T follicular helper cell (primary cell): ENCODE results near the gene ISOC2.
"Not testable (repeated sequence)": the region's sequence is repeated elsewhere in the genome, so short reads cannot be mapped to it uniquely, and the experiment has no call there.

Source experiments
- DNase-seq: peaks from one replicate; pipeline ENCODE4 v3.0.0-alpha.2; 2020; ENCODE audit warnings: low read depth

Gene ISOC2

DNA sequence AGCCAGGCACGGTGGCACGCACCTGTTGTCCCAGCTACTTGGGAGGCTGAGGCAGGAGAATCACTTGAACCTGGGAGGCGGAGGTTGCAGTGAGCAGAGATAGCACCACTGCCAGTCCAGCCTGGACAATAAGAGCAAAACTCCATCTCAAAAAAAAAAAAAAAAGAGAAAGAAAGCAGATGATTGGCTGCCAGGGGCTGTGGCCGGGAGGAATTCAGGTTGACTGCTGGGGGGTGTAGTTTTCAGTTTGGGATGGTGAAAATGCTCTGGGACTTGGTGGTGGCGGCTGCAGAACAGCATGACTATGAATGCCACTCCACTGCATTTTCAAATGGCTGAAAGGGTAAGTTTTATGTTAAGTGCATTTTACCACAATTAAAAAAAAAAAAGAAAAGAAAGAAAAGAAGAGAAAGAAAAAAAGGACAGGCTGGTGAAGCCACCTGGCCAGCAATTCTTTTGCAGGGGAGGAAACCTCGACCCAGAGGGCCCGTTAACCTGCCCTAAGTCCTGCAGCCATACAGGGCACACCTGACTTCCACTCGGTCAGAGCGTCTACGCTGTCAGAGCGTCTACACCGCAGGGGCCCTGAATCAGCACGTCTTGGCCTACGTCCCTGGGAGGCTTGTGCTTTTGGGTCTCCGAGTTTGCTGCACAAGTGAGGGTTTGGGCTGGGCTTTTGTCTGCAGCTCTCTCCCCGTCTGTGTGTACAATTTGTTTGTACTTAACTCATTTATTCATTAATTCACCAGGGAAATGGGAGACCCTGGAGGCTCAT, 3.6 kb downstream of the ISOC2 start:
- DNase-seq, result no peak

GRCh38 chr19:55456347-55456746, 5.1 kb downstream of the ISOC2 start:
- DNase-seq, result no peak

DNA sequence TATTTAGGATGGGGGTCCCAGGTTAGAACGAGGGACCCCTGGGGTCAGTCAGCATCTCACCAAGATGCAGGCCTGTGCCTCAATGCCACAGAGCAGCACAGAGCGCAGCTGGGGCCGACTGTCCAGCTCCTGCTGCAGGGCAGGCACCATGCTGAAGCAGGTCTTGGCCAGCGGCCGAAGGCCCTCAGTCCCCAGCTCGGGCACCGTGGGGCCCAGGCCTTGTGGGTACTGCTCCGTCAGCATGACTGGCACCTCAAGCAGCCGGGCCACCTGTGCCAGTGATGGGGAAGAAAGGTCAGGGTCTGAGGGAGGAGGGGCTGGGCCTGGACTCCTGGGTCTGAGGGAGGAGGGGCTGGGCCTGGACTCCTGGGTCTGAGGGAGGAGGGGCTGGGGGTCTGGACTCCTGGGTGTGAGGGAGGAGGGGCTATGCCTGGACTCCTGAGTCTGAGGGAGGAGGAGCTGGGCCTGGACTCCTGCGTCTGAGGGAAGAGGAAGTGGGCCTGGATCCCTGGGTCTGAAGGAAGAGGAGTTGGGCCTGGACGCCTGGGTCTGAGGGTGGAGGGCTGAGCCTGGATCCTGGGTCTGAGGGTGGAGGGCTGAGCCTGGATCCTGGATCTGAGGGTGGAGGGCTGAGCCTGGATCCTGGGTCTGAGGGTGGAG, 5.7 kb downstream of the ISOC2 start:
- DNase-seq, result no peak

DNA sequence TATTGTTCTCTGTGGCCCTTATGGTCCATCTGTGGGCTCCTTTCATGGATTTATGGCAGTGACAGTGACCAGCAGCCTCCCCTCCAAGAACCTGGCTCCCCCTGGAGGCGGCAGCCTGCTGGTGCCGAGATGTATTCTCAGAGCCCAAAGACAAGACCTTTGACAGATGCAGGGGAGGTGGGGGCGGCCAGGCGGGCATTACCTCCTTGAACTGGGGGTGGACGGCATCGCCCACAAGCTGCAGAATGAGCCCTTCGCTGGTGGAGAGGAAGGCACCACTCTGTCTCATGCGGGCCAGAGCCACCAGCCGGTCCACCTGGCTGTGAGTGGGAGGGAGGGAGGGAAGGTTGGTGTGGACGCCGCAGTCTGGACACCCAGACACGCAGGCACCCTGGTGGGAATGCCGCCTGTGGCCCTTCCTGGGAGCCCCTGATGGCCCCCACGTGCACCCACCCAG, 6.6 kb downstream of the ISOC2 start:
- no peak for DNase-seq

GRCh38 chr19:55453511-55454260, 7.8 kb downstream of the ISOC2 start:
- no peak for DNase-seq

DNA sequence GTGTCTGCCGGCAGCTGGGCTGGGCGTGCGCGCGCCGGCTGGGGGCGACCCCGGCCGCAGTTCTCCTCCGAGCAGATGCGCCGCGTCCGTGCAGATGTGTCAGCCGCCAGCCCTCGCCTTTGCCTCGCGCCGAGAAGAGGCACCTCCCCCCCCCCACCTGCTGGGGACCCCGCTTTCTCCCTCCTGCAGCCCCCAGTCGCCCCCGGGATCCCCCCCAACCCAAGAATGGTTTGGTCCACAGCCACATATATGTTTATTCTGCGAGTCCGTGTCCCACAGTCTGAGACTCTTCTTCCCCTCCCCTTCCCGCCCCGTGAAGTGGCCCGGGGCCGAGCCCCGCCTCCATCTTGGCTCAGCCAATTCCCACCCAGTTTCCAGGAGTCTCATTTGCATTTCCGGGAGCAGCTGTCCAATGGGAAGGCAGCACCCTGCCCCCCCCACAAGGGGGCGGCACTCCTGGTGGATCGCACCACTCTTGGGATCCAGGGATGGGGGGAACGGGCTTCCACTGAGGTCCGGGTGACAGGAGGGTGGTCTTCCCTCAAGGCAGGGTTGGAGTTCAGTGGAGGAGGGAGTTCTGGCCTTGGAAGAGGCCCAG, 8.6 kb downstream of the ISOC2 start:
- DNase-seq, result no peak

DNA sequence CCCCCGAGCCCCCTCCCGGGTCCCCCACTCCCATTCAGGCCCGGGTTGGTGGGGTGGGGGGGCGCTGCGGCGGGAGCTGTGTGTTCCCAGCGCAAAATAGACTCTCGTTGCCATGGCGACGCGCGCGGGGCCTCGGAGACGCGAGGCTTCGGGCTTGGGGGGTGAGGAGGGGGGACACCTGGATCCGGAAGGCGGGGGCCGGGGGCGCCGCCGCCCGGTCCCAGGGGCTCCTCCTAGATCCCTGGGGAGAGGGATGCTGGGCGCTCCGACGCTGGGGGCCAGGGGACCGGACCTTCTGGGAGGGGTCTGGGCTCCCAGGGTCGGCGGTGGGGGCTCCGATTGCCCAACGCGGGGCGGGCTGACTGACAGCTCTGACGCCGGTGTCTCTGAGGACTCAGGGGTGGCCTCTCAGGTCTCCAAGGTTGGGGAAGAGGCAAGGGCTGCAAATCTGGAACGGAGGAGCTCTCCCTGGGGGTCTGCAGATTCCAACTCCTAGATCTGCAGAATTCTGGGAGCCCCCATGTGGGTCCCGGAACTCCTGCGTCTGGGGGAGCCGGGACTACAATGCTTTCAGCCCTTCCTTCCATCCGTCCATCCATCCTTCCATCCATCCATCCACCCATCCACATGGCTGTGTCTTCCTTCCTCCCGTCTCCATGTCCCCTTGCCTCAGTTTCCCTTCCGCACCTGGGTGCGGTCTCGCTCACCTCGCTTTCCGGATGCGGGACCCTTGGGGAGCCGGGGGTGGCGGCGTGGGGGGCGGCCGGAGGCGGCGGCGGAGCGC, 9.3 kb downstream of the ISOC2 start:
- DNase-seq, result peak; percentile 26

DNA sequence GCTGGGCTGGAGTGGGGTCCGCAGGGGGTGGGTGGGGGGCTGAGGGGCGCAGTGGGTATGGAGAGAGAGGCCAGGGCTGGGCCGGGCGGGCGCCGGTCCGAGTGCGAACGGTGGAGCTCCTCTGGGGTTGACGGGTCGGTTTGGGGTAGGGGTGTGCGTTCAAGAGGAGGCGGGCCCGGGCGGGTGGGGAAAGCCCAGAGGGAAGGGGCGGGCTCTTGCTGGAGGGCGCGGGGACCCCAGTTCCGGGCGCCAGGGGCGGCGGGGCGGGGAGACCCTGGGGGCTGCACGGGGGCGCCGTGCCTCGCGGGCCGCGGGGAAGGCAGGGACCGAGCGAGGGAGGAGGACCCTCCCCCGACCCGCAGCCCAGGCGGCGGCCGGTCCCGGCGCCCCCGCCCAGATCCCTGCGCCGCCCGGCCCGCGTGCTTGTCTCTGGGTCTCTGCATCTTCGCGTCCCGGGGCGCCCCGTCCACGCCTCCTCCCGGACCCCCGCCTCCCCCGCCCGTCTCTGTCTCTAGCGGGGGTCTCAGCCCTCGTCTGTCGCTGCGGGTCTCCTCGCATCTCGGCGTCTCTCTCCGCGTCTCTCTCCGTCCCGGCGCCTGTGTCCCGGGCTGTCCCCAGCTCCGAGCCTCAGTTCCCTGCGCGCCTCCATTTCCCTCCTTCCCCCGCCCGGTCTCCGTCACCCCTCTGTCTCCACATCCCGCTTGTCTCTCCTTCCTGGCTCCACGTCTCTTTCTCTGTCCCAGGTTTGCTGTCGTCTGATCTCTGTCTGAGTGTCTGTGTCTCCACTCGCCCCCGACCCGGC, 10.1 kb downstream of the ISOC2 start:
- DNase-seq, result no peak

DNA sequence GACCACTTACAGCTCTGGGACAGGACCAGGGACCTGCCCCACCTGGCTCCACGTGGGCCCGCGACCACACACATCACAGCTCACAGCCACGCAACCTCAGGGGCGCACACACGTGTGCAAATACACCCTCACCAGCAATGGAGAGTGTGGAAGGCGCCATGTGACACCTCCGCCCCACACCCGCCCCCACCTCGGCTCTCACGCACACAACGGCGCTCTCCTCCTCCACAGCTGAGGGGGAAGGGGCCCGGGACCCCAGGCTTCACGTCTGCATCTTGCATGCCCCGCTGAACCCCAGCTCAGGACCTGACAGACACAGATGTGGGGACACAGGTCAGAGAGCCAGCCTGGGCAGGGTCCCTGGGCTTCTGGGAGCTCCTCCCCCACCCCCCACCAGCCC, 12.0 kb downstream of the ISOC2 start:
- no peak for DNase-seq

- not testable (repeated sequence) for DNase-seq
These were observed 13.3 kb downstream of the ISOC2 start for GRCh38 chr19:55448175-55448490.

DNA sequence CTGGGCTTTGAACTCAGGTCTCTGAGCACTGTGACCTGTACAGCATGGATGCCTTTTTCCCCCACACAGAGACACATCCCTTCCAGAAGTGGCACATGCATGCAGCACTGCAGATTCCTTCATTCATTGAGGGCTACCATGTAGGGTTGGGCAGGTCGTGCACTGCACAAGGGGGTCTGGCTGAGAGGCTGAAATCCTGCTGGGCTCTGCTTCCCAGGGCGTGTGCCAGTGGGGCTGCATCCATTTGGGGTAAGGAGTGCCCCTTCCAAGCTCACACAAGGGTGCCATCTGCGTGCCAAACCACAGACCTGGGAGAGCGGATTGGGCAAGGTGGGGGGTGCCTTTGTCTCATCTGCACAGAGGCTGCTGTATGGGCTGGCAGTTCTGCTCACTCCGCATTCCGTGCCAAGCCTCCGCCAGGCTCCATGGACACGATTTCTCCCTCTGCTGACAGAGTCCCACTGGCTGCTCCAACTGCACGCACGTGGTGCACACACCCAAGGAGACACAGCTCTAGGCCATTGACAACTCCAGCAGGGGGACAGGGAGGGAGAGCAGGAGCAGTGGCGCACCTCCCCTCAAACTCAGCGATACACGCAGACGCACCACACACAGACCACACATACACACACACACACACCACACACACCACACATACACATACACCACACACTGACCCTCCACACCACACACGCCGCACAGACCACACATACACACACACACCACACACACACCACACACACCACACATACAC, 13.8 kb downstream of the ISOC2 start:
- DNase-seq, result no peak

- DNase-seq, result no peak
These were observed 15.4 kb downstream of the ISOC2 start for GRCh38 chr19:55446060-55446459.

DNA sequence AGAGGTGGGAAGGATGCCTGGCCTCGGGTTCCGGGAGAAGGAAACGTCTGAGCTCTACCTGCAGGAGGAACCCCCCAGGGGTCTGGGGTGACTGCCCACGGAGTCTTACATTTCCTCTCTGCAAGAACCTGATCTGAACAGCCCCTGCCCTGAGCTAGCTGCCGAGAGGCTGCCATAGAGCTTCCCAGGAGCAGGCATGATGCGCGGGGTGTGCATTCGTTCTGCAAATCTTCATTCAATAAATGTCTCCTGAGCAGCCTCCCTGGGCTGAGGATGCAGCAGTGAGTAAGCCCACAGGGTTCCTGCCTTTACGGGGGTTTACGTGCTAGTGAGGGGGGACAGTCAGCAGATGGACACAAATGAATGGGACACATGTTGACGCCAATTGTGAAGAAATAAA, 16.8 kb downstream of the ISOC2 start:
- DNase-seq, result no peak

DNA sequence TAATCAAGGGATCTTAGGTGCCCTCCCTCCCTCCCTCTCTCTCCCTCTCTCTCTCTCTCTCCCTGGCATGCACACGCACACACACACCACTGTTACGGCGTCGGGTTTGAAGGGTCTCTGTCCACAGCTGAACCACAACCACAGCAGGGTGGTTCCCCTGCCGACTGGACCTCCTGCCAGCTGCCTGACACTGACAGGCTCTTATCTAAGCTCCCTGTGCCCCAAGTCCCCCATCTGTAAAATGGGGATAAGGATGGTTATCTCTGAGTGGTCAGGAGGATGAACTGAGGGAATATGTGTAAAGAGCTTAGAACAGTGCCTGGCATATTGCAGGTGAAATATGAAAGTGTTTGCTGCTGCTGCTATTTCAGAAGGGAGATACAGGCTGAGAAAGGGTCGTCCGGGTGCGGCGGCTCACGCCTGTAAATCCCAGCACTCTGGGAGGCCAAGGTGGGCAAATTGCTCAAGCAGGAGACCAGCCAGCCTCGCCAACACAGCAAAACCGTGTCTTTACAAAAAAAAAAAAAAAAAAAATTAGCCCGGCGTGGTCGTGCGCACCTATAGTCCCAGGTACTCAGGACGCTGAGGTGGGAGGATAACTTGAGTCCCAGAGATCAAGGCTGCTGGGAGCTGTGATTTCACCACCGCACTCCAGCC, 17.5 kb downstream of the ISOC2 start:
- DNase-seq, result no peak

DNA sequence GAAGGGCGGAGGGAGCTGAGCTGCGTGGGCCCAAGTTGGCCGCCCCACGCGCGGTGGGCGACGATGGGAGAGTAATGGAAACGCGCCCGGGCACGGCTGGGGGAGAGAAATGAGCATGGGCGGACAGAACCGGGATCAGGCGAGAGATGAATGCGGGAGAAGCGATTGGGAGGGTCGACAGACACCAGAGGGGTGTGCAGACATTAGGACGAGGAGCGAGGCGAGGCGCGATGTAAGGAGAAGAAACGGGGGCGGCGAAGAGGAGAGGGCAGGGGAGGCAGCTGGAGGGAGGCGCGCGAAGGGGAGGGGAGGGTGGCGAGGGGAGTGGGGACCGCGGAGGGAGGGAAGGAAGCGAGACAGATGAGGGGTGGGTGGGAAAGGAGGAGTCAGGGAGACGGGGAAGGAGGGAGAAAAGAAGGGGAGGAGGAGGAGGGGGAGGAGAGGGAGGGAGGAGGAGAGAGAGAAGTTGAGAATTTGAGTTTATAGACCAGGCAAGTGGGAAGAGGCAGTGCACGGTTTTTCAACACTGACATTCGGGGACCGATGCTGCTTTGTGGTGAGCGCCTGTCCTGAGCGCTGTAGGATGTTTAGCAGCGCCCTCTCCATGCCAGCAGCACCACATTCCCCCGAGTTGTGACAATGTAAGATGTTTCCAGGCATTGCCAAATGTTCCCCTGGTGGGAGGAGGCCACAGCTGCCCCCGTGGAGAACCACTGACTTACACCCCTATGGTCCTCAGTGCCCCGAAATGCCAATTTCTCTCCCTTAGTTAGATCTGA, 18.2 kb downstream of the ISOC2 start, which contains the start of gene SHISA7:
SHISA7 (minus strand) TSS at position 256 of the 779 bp plus-strand sequence. CDS start 437 bp downstream, outside the sequence.
- DNase-seq, result no peak

- no peak for DNase-seq
These were observed 19.0 kb downstream of the ISOC2 start for GRCh38 chr19:55442372-55442961.

- DNase-seq, result no peak
These were observed 19.6 kb downstream of the ISOC2 start for GRCh38 chr19:55441692-55442321.

GRCh38 chr19:55441319-55441691, 20.1 kb downstream of the ISOC2 start:
- no peak for DNase-seq
